GM12872 (cell line): Measurements from ENCODE around the gene KRTAP4-7.
"Not testable (repeated sequence)": the region's sequence is repeated elsewhere in the genome, so short reads cannot be mapped to it uniquely, and the experiment has no call there.

Source experiments
- TF ChIP-seq, protein P1 (sequence below): IDR thresholded peaks from 3 replicates; pipeline ENCODE4 v1.5.1; 2011; ENCODE audit warnings: low read depth, mild to moderate bottlenecking, low read length, moderate library complexity; ENCODE audit not compliant: insufficient read depth

Gene KRTAP4-7

DNA sequence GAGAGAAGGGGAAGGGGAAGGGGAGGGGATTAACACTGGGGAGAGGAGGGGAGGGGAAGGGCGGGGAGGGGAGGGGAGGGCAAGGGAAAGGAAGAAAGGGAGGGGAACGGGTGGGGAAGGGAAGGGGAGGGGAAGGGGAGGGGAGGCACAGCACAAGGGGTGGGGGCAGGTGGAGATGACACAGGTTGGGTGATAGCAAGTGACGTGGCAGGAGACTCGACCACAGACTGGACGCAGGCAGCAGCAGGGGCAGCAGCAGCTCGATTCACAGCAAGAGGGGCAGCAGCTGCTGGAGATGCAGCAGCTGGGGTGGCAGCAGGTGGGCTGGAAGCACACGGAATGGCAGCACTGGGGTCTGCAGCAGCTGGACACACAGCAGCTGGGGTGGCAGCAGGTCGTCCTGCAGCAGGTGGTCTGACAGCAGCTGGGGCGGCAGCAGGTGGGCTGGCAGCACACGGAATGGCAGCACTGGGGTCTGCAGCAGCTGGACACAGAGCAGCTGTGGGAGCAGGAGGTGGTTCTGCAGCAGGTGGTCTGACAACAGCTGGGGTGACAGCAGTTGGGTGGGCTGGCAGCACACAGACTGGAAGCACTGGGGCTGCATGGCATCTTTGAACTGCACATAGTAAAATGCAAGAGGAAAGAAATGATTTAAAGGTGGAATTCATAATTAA lies 17.8 kb downstream of the KRTAP4-7 start, which contains the start of gene KRTAP4-16:
TSS of gene KRTAP4-16 (minus strand) at position 624 of the 674 bp plus-strand sequence. CDS start at position 624, 0 bp downstream.
- TF ChIP-seq, protein P1, sequence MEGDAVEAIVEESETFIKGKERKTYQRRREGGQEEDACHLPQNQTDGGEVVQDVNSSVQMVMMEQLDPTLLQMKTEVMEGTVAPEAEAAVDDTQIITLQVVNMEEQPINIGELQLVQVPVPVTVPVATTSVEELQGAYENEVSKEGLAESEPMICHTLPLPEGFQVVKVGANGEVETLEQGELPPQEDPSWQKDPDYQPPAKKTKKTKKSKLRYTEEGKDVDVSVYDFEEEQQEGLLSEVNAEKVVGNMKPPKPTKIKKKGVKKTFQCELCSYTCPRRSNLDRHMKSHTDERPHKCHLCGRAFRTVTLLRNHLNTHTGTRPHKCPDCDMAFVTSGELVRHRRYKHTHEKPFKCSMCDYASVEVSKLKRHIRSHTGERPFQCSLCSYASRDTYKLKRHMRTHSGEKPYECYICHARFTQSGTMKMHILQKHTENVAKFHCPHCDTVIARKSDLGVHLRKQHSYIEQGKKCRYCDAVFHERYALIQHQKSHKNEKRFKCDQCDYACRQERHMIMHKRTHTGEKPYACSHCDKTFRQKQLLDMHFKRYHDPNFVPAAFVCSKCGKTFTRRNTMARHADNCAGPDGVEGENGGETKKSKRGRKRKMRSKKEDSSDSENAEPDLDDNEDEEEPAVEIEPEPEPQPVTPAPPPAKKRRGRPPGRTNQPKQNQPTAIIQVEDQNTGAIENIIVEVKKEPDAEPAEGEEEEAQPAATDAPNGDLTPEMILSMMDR: no peak

- TF ChIP-seq, protein P1: no peak
Observed at GRCh38 chr17:41103896-41104295, 19.9 kb downstream of the KRTAP4-7 start.

DNA sequence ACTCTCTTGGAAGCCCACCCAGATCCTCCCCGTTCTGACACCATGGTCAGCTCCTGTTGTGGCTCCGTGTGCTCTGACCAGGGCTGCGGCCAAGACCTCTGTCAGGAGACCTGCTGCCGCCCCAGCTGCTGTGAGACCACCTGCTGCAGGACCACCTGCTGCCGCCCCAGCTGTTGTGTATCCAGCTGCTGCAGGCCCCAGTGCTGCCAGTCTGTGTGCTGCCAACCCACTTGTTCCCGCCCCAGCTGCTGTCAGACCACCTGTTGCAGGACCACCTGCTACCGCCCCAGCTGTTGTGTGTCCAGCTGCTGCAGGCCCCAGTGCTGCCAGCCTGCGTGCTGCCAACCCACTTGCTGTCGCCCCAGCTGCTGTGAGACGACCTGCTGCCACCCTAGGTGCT lies 21.4 kb downstream of the KRTAP4-7 start, which contains the start of gene KRTAP4-9:
TSS of gene KRTAP4-9 (plus strand) at position 43 of the 400 bp plus-strand sequence. CDS start at position 43, 0 bp downstream.
- TF ChIP-seq, protein P1: not testable (repeated sequence)

GRCh38 chr17:41107941-41108450 lies 24.0 kb downstream of the KRTAP4-7 start:
- TF ChIP-seq, protein P1: no peak

DNA sequence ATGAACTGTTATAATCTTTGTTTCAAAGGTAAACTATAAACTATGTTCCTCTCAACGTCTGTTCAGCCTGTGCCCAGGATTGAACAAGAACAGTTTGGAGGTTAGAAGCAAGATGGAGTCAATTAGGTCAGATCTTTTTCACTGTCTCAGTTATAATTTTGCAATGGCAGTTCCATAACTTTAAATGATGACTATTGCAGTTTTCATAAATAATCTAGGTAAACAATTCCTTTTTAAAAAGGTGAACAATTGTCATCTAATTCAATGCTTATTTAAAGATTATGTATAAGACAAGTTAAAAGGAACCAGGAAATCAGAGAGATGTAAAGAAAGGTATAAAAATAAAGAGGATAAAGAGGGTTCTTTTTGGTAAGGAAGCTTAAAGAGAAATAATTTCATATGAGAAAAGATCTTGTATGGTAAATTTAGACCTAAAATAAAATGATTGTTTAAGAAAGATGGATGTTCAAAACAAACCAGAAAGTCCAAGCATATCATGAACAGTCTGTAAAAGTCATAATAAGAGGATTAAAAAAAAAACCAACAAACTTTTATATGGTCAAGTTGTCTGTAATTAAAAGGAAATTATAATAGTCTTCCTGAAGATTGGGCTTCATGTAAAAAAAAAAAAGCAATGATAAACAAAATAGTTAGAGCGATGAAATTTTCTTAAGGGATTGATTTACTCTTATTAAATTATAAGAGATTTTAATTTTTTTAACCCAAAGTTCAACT lies 27.4 kb downstream of the KRTAP4-7 start:
- TF ChIP-seq, protein P1: no peak

DNA sequence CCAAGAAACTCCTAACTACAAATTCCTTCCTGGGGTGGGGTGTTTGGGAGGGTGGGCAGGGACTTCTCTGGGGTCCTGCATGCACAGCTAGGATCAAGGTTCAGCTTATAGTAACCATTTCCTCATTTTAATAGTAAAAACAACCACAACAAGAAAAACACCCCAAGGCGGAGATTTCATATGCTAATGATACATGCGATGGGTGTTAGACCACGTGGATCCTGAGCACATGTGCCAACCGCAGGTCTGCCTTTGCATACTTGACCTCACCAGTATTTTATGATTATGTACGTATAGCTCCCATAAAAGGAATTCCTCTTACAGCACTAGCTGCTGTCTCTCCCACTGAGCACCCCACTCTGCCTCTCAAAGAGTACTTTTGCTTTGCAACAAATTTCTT lies 32.3 kb downstream of the KRTAP4-7 start:
- TF ChIP-seq, protein P1: no peak

GRCh38 chr17:41117846-41118386 lies 34.0 kb downstream of the KRTAP4-7 start, which contains the start of gene KRTAP4-11:
Gene KRTAP4-11 (minus strand): TSS chr17:41118373. CDS start chr17:41118315, 58 bp downstream.
- TF ChIP-seq, protein P1: not testable (repeated sequence)
